ENCODE results near the gene FCN1. TPM values are rescaled to one million over a fixed set of nuclear protein-coding genes. Genes with fewer than 3 reads are reported as not detected.

The FCN1 gene
- total RNA-seq, 1 donor from 2014 or later, result not detected

GRCh38 chr9:134889386-134890154 is 28.1 kb downstream of the FCN1 start:
- Mint-ChIP-seq H3K9me3 (ENCODE audit: unreplicated experiment) (no peaks in the 10 kb centered on the region), H3K36me3 (ENCODE audit: low read depth, unreplicated experiment) (no peaks in the 10 kb centered on the region), H3K27ac (ENCODE audit: unreplicated experiment) (no peak overlapping the region), H3K4me3 (ENCODE audit: unreplicated experiment) (no peak overlapping the region), H3K27me3 (ENCODE audit: unreplicated experiment) (peaks cover 5% of the 10 kb centered on the region), H3K4me1 (ENCODE audit: unreplicated experiment) (peaks cover 2% of the 10 kb centered on the region)
- no peak for TF ChIP-seq CTCF (IDR thresholded peaks at IDR 0.05; ENCODE audit: unreplicated experiment)
- no peak for DNase-seq (ENCODE audit: low spot score)

DNA sequence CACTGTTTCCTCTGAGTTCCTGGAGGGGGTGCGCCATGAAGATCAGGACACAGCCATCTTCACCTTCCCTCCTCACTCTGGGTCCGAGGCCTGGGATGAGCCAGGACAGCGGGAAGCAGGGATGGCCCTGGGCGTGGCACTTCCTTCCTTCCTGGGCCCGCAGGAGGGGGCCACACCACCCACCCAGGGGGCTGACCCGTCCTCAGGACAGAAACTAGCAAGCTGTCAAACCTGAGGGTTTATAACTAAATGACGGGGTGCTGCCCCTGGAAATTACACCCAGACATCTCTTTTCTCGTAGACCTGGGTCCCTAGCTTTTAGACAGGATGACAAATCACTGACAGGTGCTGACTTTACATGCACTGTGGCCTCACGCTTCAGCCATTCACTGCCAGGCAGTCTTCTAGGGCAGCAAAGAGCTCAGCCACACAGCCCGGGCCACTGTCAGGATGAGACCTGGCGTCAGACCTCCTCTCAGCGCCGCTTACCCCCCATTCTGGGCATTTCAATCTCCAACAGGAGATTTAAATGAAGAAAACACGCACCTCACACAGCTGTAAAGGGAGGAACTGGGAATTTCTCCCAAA is 29.0 kb downstream of the FCN1 start:
- Mint-ChIP-seq H3K4me1 (ENCODE audit: unreplicated experiment) (peaks cover 2% of the 10 kb centered on the region), H3K36me3 (ENCODE audit: low read depth, unreplicated experiment) (no peaks in the 10 kb centered on the region), H3K27ac (ENCODE audit: unreplicated experiment) (no peak overlapping the region), H3K9me3 (ENCODE audit: unreplicated experiment) (no peaks in the 10 kb centered on the region), H3K4me3 (ENCODE audit: unreplicated experiment) (no peak overlapping the region), H3K27me3 (ENCODE audit: unreplicated experiment) (peaks cover 5% of the 10 kb centered on the region)
- TF ChIP-seq CTCF (IDR thresholded peaks at IDR 0.05; ENCODE audit: unreplicated experiment), result no peak
- DNase-seq (ENCODE audit: low spot score), result no peak

DNA sequence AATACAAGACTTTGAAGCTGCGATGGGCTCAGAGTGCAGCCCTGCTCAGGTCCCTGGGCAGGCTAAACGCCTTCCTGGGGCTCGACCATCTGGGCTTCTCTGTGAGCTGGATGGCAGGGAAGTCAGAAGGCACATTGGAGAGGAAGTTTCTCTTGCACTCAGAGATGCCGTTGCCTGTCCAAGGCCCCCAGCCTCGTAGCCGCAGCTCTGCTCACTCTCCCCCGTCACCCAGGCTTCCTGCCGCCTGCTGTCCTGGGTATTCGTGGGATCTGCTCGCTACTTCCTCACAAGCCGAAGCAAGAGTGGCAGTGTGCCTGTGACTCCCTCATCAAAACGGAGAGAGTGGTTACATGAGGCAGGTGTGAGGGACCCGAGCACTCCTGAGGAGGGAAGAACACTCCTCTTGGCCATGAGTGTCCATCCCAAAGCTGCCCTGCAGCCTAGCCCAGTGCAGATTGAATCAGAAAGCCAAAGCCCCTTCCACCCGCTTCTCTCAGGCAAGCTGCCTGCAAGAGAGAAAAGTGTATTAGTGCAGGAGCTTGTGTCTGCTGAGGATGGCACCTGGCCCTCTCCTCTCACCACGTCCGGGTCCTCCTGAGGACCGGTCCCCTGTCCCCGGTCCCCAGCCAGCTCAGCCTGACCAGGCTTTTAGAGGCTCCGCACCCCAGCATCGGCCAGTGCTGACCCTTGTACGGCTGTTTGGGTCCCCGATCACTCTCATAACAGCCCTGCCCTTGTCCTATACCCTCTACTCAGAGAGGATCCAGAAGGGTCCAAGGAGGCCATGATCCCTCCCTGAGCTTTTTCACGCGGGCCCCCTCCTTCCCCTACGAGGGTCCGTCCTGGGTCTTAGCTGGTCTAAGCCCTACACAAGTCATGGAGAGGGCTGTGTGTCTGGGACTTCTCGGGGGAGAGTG is 29.8 kb downstream of the FCN1 start:
- TF ChIP-seq CTCF (IDR thresholded peaks at IDR 0.05; ENCODE audit: unreplicated experiment), result no peak
- Mint-ChIP-seq H3K36me3 (ENCODE audit: low read depth, unreplicated experiment) (no peaks in the 10 kb centered on the region), H3K4me3 (ENCODE audit: unreplicated experiment) (no peak overlapping the region), H3K27me3 (ENCODE audit: unreplicated experiment) (peaks cover 5% of the 10 kb centered on the region), H3K27ac (ENCODE audit: unreplicated experiment) (no peak overlapping the region), H3K4me1 (ENCODE audit: unreplicated experiment) (peaks cover 2% of the 10 kb centered on the region), H3K9me3 (ENCODE audit: unreplicated experiment) (no peaks in the 10 kb centered on the region)
- DNase-seq (ENCODE audit: low spot score), result no peak

DNA sequence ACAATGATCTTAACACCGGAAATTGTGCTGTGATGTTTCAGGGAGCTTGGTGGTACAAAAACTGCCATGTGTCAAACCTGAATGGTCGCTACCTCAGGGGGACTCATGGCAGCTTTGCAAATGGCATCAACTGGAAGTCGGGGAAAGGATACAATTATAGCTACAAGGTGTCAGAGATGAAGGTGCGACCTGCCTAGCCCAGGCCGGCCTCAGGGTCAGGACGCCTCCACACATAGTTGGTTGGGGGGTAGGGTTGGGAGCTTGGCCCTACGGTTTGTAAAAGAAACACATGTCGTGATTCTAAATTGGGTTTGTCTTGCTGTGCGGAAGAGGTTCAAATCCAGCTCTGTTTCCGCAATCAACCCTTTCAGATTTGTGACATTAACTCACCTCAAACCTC is 30.5 kb downstream of the FCN1 start:
- Mint-ChIP-seq H3K36me3 (ENCODE audit: low read depth, unreplicated experiment) (no peaks in the 10 kb centered on the region), H3K4me1 (ENCODE audit: unreplicated experiment) (peaks cover 2% of the 10 kb centered on the region), H3K27ac (ENCODE audit: unreplicated experiment) (no peak overlapping the region), H3K9me3 (ENCODE audit: unreplicated experiment) (no peaks in the 10 kb centered on the region), H3K4me3 (ENCODE audit: unreplicated experiment) (no peak overlapping the region), H3K27me3 (ENCODE audit: unreplicated experiment) (peaks cover 2% of the 10 kb centered on the region)
- no peak for DNase-seq (ENCODE audit: low spot score)
- no peak for TF ChIP-seq CTCF (IDR thresholded peaks at IDR 0.05; ENCODE audit: unreplicated experiment)
